ENCODE results near the gene QSER1.
"Not testable (repeated sequence)": the region's sequence is repeated elsewhere in the genome, so short reads cannot be mapped to it uniquely, and the experiment has no call there.

Gene QSER1

GRCh38 chr11:32892355-32893092 lies at the start of gene QSER1:
Gene QSER1, plus strand, starts transcription at chr11:32892811. Its CDS starts 315 bp downstream, at chr11:32893126.
- peak; percentile 33 to 58 (median 50) for DNase-seq

GRCh38 chr11:32843544-32843943 lies 49.1 kb upstream of the QSER1 start:
- no peak for DNase-seq

GRCh38 chr11:32847511-32847910 lies 45.1 kb upstream of the QSER1 start:
- no peak for DNase-seq

- no peak for DNase-seq
Measured at GRCh38 chr11:32849761-32850160, 42.9 kb upstream of the QSER1 start.

GRCh38 chr11:32851251-32851650 lies 41.4 kb upstream of the QSER1 start:
- DNase-seq, result no peak

- DNase-seq, result no peak
Measured at GRCh38 chr11:32852207-32852606, 40.4 kb upstream of the QSER1 start.

- DNase-seq, result no peak
Measured at GRCh38 chr11:32855601-32856000, 37.0 kb upstream of the QSER1 start.

GRCh38 chr11:32858731-32859130 lies 33.9 kb upstream of the QSER1 start:
- no peak for DNase-seq

GRCh38 chr11:32861850-32862577 lies 30.6 kb upstream of the QSER1 start:
- no peak for DNase-seq

GRCh38 chr11:32864555-32864954 lies 28.1 kb upstream of the QSER1 start:
- no peak for DNase-seq

- not testable (repeated sequence) for DNase-seq
Measured at GRCh38 chr11:32868752-32869151, 23.9 kb upstream of the QSER1 start.

- no peak for DNase-seq
Measured at GRCh38 chr11:32870676-32871075, 21.9 kb upstream of the QSER1 start.

GRCh38 chr11:32874132-32874531 lies 18.5 kb upstream of the QSER1 start:
- DNase-seq, result no peak

- DNase-seq, result no peak
Measured at GRCh38 chr11:32881286-32881685, 11.3 kb upstream of the QSER1 start.

GRCh38 chr11:32883421-32883820 lies 9.2 kb upstream of the QSER1 start:
- DNase-seq, result no peak

GRCh38 chr11:32884023-32884422 lies 8.6 kb upstream of the QSER1 start:
- DNase-seq, result no peak

- no peak for DNase-seq
Measured at GRCh38 chr11:32884770-32885384, 7.7 kb upstream of the QSER1 start.

- DNase-seq, result no peak
Measured at GRCh38 chr11:32885556-32885955, 7.1 kb upstream of the QSER1 start.

GRCh38 chr11:32886180-32886579 lies 6.4 kb upstream of the QSER1 start:
- no peak for DNase-seq

GRCh38 chr11:32887707-32888383 lies 4.8 kb upstream of the QSER1 start:
- DNase-seq, result not testable (repeated sequence)

GRCh38 chr11:32888384-32888710 lies 4.3 kb upstream of the QSER1 start:
- not testable (repeated sequence) for DNase-seq

GRCh38 chr11:32888805-32889204 lies 3.8 kb upstream of the QSER1 start:
- DNase-seq, result no peak

- DNase-seq, result no peak
Measured at GRCh38 chr11:32890843-32891656, 1.6 kb upstream of the QSER1 start.
